ENCODE data around the gene GNG2. TPM values are rescaled to one million over a fixed set of nuclear protein-coding genes. Genes with fewer than 3 reads are reported as not detected.

The GNG2 gene
- total RNA-seq, 2 experiments from 2014 or later = 247 to 253 TPM

DNA sequence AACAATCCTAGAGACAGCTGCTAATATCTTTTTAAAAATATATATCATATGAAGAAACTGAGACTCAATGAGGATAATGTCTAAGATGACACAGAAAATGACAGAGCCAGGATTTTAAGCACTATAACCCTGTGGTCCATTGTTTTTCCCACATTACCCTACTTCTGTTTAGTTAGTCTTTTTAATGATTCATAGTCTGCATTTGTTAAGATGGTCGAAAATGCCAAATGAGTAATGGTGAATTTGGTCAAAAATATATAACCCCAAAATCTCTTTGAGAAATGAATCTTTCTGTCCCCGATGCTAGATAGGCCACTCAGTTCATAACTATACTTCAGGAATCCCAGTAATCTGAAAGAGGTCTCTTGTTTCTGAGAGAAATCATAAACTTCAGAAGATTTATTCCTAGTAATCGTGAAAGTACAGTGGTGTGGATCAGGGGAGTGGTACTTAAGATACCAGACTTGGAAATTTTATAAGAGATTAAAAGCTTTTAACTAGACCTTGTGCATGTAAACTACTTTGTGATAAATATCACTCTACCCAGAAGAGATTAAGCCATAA is 139.7 kb downstream of the GNG2 start:
- DNase-seq (no peak), ATAC-seq (ENCODE audit: low read depth) (no peak)
- Mint-ChIP-seq H3K27me3 (no peaks in the 10 kb centered on the region), H3K4me3 (no peak overlapping the region), H3K36me3 (peaks cover 18% of the 10 kb centered on the region), H3K4me1 (peaks cover 5% of the 10 kb centered on the region), H3K9me3 (no peaks in the 10 kb centered on the region), H3K27ac (no peak overlapping the region)
- POLR2A ChIA-PET = no interaction called here

DNA sequence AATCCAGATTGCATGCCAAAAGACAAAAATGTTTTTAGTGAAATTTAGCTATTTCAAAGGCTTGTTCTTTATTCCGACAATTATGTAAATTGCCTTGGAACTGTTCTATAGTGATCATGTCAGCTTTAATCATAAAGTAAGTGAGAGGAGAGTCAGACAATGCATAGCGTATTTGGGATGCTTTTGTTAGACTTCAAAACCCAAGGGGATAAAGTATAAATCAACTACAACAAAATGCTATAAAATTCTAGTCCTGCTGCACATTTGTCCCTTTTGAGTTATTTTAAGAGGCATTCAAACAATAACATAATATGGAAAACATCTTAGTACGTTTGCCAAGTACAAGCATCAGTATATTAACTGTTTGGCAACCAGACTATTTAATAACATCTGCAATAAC is 140.3 kb downstream of the GNG2 start:
- Mint-ChIP-seq H3K4me1 (peaks cover 3% of the 10 kb centered on the region), H3K36me3 (peaks cover 23% of the 10 kb centered on the region), H3K27me3 (no peaks in the 10 kb centered on the region), H3K27ac (no peak overlapping the region), H3K9me3 (no peaks in the 10 kb centered on the region), H3K4me3 (no peak overlapping the region)
- ATAC-seq (ENCODE audit: low read depth) (no peak), DNase-seq (no peak)
- POLR2A ChIA-PET = no interaction called here

DNA sequence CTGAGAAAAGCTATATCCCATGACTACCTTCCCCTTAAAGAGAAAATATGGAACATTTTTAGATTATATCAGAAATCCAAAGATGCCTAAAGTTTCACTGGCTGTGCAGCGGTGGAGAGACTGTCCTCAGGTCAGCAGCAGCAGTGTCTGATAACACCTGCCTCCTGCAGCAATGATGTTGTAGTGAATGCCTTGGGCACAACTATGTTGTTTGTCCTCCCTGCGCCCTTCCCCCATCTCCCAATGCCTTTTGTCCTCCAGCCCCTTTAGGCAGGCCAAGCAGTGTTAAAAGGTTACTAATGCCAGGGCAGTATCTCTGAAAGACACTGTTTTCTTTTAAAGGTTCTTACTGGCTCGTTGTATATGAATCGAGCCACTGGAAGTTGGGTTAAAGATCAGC is 142.1 kb downstream of the GNG2 start:
- Mint-ChIP-seq H3K27me3 (no peaks in the 10 kb centered on the region), H3K4me3 (no peak overlapping the region), H3K4me1 (no peaks in the 10 kb centered on the region), H3K36me3 (peaks cover 25% of the 10 kb centered on the region), H3K9me3 (no peaks in the 10 kb centered on the region), H3K27ac (no peak overlapping the region)
- DNase-seq (no peak), ATAC-seq (ENCODE audit: low read depth) (no peak)
- POLR2A ChIA-PET = no interaction called here

DNA sequence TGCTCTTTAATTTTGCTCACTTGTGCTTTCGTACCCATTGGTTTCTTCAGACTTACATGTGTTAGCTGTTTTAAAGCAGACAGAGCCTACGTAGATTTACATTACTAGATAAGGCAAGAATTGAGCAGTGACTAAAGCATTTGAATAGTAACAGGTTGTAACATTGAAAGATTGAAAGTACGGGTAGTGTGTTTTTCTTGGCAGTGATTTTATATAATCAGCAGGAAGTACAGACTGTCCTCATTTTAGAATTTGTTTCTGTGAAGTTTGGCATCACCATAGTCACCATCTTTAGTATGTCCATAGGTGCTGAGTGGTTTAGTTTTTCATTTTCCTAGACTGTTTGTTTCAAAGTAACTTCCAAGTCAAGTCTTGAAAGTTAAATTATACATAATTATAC is 142.9 kb downstream of the GNG2 start:
- ATAC-seq (ENCODE audit: low read depth) (no peak), DNase-seq (no peak)
- POLR2A ChIA-PET = no interaction called here
- Mint-ChIP-seq H3K4me3 (no peak overlapping the region), H3K27ac (no peak overlapping the region), H3K36me3 (peaks cover 29% of the 10 kb centered on the region), H3K27me3 (no peaks in the 10 kb centered on the region), H3K9me3 (no peaks in the 10 kb centered on the region), H3K4me1 (no peaks in the 10 kb centered on the region)

DNA sequence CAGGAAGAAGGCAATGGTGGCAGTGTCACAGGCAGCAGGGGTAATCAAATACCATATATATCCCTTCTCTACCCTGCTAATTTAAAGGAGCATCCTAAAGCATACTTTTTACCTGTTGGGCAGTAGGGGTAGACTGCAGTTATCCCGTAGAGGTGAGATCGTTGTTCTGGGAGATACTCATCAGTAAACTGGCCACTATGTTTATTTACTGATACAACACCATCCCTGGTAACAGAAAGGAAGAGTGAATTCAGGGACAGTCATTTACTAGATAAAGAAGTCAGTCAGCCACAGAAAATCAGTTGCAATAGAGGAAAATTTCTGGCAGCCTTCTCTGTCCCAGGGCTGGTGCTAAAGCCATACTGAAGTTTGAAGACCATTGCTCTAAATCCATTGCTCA is 145.2 kb downstream of the GNG2 start:
- DNase-seq = no peak
- no peaks in the 10 kb centered on the region for H3K9me3 Mint-ChIP-seq
- POLR2A ChIA-PET = interaction anchor here (0.6 kb wide), 1 partner anchor 125 kb away, joined by 3 read pairs; no protein-coding TSS in a partner anchor
- H3K4me3 Mint-ChIP-seq = no peak overlapping the region
- no peaks in the 10 kb centered on the region for H3K4me1 Mint-ChIP-seq
- H3K27me3 Mint-ChIP-seq = no peaks in the 10 kb centered on the region
- H3K27ac Mint-ChIP-seq = no peak overlapping the region
- H3K36me3 Mint-ChIP-seq = peaks cover 36% of the 10 kb centered on the region
- no peak for ATAC-seq (ENCODE audit: low read depth)

DNA sequence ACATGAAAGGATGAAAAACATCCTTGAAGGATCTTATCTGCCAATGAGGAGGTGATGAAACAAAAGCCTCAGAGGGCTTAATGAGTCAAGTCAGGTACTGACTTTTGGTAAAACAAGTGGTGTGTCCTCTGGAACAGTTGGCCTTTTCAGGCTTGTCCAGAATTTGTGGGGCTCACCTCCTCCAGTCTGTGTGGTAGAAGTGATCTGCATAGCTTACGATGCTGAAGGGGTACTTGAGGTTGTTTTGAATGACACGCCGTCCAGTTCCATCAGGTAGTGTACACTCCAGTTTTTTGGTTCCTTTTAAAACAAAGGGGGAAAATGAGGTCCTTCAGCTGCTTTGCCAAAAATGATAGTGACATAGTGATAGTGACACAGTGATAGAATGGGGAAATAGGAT is 145.9 kb downstream of the GNG2 start:
- no peak overlapping the region for H3K4me3 Mint-ChIP-seq
- DNase-seq (no peak), ATAC-seq (ENCODE audit: low read depth) (no peak)
- POLR2A ChIA-PET = no interaction called here
- H3K27ac Mint-ChIP-seq = no peak overlapping the region
- H3K27me3 Mint-ChIP-seq = no peaks in the 10 kb centered on the region
- no peaks in the 10 kb centered on the region for H3K9me3 Mint-ChIP-seq
- peaks cover 42% of the 10 kb centered on the region for H3K36me3 Mint-ChIP-seq
- no peaks in the 10 kb centered on the region for H3K4me1 Mint-ChIP-seq

DNA sequence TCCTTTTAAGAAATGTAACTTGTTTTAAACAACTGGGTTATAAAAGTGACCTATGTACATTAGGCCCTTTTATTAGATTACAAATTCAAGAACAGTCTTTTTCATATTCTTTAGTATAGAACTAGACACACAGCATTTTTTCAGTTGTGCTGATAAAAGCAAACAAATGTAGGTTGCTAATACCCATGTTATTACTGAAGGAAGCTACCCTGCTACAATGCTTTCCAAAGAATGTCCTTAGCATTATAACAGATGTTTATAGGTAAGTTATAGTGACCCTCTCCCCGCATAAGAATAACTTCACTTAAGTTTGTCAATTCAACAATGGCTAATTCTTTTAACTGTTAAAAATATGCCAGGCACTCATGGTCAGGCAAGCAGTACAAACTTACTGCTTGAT is 146.8 kb downstream of the GNG2 start:
- ATAC-seq (ENCODE audit: low read depth) = no peak
- Mint-ChIP-seq H3K9me3 (no peaks in the 10 kb centered on the region), H3K36me3 (peaks cover 46% of the 10 kb centered on the region), H3K27ac (no peak overlapping the region), H3K27me3 (no peaks in the 10 kb centered on the region), H3K4me1 (no peaks in the 10 kb centered on the region), H3K4me3 (no peak overlapping the region)
- POLR2A ChIA-PET = no interaction called here
- no peak for DNase-seq

DNA sequence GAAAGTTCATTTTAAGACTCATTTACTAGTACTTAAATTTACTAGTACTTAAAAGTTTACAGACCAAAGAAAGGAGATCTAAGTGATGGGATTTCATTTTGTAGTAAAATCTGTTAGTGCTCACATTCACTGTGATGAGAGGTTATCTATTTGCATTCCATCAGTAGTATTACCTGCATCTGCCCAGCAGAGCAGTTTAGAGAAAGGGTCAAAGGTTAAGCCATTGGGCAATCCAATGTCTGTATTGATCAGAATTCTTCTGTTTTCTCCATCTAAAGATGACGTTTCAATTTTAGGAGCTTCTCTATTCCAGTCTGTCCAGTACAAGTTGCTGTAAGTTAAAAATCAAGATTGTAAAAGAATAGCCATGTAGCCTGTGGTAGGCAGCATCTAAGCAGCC is 147.2 kb downstream of the GNG2 start:
- H3K4me1 Mint-ChIP-seq = no peaks in the 10 kb centered on the region
- no peaks in the 10 kb centered on the region for H3K27me3 Mint-ChIP-seq
- no peak overlapping the region for H3K27ac Mint-ChIP-seq
- no peaks in the 10 kb centered on the region for H3K9me3 Mint-ChIP-seq
- POLR2A ChIA-PET = no interaction called here
- no peak overlapping the region for H3K4me3 Mint-ChIP-seq
- H3K36me3 Mint-ChIP-seq = peaks cover 45% of the 10 kb centered on the region
- ATAC-seq (ENCODE audit: low read depth) = no peak
- DNase-seq = no peak

DNA sequence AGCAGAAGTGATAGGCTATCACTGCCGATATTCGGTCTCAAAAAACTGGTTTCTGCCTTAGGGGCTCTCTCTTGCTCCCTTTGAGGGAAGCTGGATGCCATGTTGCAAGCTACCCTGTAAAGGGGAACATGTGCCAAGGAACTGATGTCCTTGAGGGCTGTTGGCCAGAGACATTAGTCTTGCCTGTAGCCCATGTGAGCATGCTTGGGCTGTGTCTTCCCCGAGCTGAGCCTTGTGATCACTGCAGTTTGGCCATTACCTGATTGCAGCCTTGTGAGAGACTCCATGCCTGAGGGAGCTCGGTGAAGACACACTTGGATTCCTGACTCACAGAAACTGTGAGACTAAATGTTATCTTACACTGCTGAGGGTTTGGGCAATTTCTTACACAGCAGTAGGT is 147.7 kb downstream of the GNG2 start:
- Mint-ChIP-seq H3K36me3 (peaks cover 44% of the 10 kb centered on the region), H3K4me1 (no peaks in the 10 kb centered on the region), H3K27me3 (no peaks in the 10 kb centered on the region), H3K4me3 (no peak overlapping the region), H3K27ac (no peak overlapping the region), H3K9me3 (no peaks in the 10 kb centered on the region)
- ATAC-seq (ENCODE audit: low read depth) (no peak), DNase-seq (no peak)
- POLR2A ChIA-PET = no interaction called here

DNA sequence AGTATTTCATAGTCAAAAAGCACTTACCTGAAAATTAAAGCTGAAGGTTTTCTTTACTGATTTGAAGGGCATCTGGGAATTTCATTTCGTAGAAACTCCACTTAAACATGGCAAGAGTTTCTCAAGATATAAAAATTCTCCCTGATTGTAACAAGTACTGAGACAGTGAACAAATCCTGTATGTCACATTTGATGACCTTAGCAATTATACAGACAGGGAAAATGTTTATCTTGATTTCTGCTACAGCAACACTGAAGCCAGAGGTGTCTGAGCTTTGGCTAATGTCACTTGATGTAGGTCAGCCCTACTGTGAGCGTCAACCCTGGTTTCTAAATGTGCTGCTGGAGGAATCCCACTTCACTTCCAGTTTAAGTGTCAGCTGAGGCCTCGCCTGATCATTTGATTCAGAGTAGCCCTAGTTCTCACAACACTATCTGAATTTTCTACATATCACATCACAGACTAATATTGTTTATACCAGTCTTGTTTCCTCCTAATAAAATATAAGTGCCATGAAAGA is 149.8 kb downstream of the GNG2 start:
- Mint-ChIP-seq H3K4me1 (no peaks in the 10 kb centered on the region), H3K27ac (no peak overlapping the region), H3K36me3 (peaks cover 40% of the 10 kb centered on the region), H3K4me3 (no peak overlapping the region), H3K27me3 (no peaks in the 10 kb centered on the region), H3K9me3 (no peaks in the 10 kb centered on the region)
- DNase-seq (no peak), ATAC-seq (ENCODE audit: low read depth) (no peak)
- POLR2A ChIA-PET = interaction anchor here (0.8 kb wide), 1 partner anchor 166 kb away, joined by 4 read pairs; no protein-coding TSS in a partner anchor

DNA sequence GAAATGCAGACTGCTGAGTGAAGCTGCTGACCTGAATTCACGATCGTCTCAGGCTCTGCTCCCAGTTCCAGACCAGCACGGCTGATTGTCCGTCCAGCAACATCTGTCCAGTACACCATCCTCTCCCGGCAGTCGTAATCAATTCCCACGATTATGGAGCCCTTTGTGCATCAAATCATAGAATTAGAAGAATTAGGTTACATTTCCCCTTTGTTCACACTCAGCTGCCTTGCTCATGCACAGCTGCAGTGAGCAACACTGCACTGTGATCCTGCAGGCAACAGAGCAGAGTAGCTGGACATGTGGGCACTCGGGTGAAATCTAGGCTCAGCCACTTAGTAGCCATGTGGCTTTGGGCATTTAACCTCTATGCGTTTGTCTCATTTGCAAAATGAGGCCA is 151.1 kb downstream of the GNG2 start:
- Mint-ChIP-seq H3K36me3 (peaks cover 30% of the 10 kb centered on the region), H3K27ac (no peak overlapping the region), H3K27me3 (peaks cover 3% of the 10 kb centered on the region), H3K4me1 (no peaks in the 10 kb centered on the region), H3K4me3 (no peak overlapping the region), H3K9me3 (no peaks in the 10 kb centered on the region)
- ATAC-seq (ENCODE audit: low read depth) (no peak), DNase-seq (no peak)
- POLR2A ChIA-PET = no interaction called here

DNA sequence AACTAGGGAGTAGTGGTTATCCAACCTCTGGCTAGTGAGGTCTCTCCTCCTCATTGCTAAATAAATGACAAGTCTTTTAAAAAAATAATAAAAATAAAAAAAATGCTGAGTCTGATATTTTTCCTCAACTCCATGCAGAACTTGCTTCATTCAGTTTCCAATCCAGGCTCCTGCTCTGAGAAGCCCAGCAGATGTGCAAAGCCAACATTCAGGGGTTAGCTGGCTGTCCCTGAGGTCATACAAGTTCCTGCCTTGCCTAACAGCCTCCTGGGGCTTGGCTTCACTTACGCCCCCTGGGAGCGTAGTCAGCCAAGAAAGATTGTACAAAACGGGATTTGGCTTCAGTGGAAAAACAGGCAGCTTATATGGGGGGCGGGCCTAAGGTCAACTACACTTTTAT is 152.2 kb downstream of the GNG2 start:
- Mint-ChIP-seq H3K36me3 (peaks cover 26% of the 10 kb centered on the region), H3K27me3 (peaks cover 5% of the 10 kb centered on the region), H3K9me3 (no peaks in the 10 kb centered on the region), H3K4me3 (no peak overlapping the region), H3K4me1 (no peaks in the 10 kb centered on the region), H3K27ac (no peak overlapping the region)
- POLR2A ChIA-PET = no interaction called here
- DNase-seq (no peak), ATAC-seq (ENCODE audit: low read depth) (no peak)

DNA sequence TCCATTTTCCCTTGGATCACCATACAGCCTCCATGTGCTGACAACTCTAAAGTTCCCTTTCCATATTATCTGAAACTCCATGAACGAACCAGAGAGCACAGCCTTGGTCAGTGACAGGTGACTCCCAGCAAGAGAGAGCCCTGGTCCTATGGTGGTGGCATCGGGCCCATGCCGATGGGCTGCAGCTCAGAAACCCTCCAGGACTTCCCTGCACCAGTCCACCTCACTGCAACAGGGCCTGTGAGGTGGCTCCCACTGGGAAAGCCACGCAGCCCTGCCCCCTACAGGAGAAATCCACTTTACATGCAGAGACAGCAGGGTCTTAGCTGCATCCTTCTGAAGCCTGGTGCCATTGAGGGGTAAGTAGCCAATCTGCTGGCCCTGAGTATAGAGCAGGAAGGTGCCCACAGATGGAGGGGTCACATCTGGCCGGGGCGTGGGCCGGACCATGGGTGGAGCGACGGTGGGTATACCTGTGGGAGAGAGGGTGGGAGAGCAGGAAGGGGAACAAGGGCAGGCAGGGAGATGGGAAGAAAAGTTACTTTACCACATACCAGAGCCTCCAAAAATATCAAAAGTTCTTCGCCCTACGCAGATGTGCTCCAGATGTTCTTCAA is 153.7 kb downstream of the GNG2 start:
- H3K4me1 Mint-ChIP-seq = no peaks in the 10 kb centered on the region
- DNase-seq (no peak), ATAC-seq (ENCODE audit: low read depth) (no peak)
- H3K27me3 Mint-ChIP-seq = peaks cover 5% of the 10 kb centered on the region
- H3K9me3 Mint-ChIP-seq = no peaks in the 10 kb centered on the region
- no peak overlapping the region for H3K4me3 Mint-ChIP-seq
- H3K36me3 Mint-ChIP-seq = peaks cover 17% of the 10 kb centered on the region
- POLR2A ChIA-PET = no interaction called here
- H3K27ac Mint-ChIP-seq = no peak overlapping the region

DNA sequence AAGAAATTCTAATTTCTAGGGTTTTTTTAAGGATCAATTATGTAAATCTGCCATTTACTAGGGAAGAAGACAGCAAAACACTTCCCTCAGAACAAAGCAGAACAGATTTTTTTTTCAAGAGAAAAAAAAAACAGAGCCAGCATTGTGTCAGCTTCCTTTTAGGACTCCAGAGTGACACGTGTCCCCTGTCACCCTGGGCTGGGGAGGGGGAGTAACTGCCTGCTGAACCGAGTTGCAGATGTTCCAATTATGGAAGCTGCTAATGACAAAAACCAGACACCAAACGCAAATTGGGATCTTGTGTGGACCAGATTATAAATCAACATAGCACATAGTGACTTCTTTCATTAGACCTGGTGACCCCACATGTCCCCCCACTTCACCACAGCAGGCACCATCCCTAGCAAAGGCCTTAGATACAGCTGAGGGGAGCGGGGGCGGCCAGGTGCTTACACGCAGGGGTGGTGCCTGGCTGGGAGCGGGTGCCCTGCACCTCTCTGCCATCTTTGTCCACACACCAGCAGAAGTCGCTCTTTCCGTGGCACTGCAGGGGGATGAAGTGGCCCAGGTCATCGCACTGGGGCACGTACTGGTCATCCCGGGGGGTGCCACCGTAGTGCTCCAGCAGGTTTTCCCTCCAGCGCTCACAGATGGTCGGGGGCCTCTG is 154.3 kb downstream of the GNG2 start:
- Mint-ChIP-seq H3K27ac (no peak overlapping the region), H3K27me3 (peaks cover 5% of the 10 kb centered on the region), H3K4me1 (peaks cover 1% of the 10 kb centered on the region), H3K4me3 (no peak overlapping the region), H3K36me3 (peaks cover 15% of the 10 kb centered on the region), H3K9me3 (no peaks in the 10 kb centered on the region)
- ATAC-seq (ENCODE audit: low read depth) (no peak), DNase-seq (no peak)
- POLR2A ChIA-PET = no interaction called here

Measured in activated naive CD8-positive, alpha-beta T cell treated with anti-CD3 and anti-CD28 coated beads, Interleukin-2, amount 10 ng/mL, durations not matched to agents 7 days and 5 days (primary cell).